ENCODE data around the gene ATG4C.
"Not testable (repeated sequence)": the region's sequence is repeated elsewhere in the genome, so short reads cannot be mapped to it uniquely, and the experiment has no call there.

Gene ATG4C, protein sequence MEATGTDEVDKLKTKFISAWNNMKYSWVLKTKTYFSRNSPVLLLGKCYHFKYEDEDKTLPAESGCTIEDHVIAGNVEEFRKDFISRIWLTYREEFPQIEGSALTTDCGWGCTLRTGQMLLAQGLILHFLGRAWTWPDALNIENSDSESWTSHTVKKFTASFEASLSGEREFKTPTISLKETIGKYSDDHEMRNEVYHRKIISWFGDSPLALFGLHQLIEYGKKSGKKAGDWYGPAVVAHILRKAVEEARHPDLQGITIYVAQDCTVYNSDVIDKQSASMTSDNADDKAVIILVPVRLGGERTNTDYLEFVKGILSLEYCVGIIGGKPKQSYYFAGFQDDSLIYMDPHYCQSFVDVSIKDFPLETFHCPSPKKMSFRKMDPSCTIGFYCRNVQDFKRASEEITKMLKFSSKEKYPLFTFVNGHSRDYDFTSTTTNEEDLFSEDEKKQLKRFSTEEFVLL

DNA sequence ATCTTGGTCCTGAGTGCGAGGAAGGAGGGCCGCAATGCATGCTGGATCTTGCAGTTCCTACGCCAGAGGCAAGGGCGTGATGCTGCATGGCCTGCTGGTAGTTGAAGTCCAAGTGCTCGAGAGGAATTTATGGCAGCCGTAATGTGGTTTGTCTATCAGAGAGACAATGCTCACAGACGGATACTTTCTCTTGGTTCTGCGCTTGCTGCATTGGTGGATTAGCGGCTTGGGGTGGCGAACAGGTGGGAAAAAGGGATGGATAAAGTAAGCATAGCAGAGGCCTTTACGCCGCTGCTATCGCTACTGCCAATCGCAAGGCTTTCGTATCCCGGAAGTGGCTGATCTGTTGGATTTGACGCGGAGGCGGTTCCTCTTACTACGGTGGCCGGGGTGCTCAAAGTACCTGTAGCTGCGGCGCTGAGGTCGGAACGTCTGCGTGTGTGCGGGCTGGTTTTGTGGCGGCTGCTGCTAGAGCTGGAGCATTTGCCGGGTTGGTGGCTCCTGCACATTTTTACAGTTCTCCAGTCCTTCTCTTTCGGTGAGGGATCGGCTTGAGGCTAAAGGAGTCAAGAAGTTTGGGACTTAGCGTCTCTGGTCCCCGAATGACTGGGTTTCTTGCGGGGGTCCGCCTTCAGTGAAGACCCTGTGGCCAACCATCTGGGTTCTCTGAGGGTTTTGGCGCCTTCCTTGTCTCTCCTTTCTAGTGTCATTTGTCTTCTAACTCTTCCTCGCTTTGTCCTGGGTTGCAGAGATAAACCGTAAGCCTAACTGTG is at the start of gene ATG4C:
Gene ATG4C, plus strand, starts transcription at position 397 of the 773 bp plus-strand sequence. CDS start 19,655 bp downstream, outside the sequence.
- FAIRE-seq = peak; percentile 88

DNA sequence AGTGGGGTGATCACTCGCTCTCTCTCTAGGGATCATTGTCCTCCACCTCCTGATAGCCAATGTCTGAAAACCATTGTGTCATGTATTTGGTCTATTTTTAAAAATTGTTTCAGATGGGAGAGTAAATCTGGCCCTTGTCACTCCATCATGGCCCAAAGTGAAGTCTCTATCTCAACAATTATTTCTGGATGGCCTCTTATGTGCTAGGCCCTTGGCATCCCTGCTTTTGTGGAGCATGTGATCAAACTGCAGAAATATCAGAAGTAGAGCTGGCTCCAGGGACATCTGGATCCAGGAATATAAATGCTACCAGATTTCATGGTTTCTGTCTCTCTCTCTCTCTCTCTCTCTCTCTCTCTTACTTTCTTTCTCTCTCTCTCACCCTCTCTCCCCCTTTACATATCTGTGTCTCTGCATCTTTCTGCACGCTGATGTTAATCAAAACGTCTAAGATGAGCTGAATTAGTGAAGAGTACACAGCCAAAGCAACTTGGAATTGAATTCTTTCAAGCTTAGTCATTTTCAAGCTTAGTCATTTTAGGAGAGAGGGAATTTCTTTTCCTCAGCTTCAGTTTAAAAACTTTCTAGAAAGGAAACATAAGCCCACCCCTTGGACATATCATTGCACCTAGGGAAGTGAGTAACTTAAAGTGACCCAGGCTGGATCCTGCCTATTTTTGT is 48.3 kb upstream of the ATG4C start:
- no peak for FAIRE-seq

DNA sequence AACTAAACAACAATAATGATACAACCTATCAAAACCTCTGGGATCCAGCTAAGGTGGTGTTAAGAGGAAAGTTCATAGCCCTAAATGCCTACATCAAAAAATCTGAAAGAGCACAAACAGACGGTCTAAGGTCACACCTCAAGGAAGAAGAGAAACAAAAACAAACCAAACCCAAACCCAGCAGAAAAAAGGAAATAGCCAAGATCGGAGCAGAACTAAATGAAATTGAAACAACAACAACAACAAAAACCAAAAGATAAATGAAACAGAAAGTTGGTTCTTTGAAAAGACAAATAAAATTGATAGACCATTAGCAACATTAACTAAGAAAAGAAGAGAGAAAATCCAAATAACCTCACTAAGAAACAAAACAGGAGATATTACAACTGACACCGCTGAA is 43.2 kb upstream of the ATG4C start:
- not testable (repeated sequence) for FAIRE-seq

DNA sequence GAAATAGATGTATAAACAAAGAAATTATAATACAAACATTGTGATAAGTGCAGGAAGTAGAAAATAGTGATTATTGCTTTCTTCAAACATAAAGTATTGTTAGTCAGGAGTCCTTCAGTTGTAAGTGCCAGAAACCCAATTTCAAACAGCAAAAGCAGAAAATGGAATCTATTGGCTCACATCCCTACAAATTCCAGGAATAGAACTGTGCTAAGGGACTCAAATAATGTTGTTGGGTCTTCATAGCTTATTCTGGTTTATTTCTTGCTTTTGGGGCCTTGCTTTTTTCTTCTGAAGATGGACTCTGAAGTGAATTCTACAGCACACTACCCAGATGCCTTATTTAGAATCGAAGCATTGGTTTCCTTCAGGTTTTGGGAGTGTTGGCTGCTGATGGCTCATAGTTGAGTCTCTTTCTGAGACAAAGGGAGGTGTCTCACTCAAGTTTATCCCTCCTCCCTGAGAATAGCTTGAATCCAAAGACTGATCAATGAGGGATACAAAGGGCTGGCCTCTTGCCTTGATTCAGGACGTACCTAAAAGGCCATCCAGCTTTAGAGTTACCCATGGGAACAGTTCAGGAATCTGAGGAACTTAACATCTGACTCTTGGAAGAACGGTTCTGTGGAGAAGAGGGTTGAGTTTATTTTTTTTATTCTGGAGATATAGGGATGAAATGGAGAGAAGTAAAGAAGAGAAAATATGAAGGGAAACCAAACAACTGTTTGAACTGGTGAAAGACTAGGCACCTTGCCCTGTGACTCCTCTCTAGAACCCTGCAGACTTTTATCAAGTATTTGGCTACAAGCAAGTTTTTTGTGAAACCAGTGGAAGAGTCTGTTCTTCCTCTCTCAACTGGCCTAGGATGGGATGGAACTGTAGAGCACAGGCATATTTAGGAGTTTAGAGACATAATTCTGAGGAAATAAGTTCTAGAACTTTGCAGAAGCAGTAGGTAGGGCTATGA is 39.0 kb upstream of the ATG4C start:
- no peak for FAIRE-seq

DNA sequence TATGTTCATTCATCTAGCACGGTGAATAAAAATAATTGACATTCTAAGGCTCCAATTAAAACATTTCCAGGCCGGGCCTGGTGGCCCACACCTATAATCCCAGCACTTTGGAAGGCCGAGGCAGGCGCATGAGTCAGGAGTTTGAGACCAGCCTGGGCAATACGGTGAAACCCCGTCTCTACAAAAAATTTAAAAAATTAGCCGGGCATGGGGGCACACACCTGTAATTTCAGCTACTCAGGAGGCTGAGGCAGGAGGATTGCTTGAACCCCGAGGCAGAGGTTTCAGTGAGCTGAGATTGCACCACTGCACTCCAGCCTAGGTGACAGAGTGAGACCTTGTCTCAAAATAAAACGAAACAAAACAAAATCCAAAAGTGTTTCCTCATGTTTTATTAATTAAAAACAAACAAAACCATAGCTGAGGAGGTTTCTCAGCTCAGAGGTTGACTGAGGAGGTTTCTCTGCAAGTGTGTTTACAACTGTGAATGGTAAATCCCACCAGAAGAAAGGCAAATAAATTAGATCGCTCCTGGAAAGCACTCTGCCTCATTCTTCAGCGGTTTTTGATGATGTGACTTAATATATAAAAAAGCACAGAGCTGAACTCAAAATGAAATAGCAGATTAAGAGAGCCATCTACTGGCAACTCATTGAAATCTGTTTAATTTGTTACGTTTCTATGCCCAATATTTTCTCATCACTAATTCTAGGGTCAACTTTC is 37.7 kb upstream of the ATG4C start:
- FAIRE-seq = peak; percentile 86

DNA sequence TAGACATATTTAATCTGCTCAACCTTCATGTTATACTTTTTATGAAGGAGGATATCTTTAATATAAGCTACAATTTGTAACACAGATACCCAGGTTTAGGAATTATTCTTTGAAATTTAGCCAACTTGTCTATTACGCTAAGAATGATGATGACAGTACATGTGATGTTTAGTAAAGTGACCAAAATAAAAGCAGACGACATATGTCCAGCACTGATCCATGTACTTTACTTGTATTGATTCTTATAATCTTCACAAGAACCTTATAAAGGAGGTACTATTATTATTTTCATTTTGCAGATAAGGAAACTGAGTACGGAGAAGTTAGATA is 37.2 kb upstream of the ATG4C start:
- no peak for FAIRE-seq

DNA sequence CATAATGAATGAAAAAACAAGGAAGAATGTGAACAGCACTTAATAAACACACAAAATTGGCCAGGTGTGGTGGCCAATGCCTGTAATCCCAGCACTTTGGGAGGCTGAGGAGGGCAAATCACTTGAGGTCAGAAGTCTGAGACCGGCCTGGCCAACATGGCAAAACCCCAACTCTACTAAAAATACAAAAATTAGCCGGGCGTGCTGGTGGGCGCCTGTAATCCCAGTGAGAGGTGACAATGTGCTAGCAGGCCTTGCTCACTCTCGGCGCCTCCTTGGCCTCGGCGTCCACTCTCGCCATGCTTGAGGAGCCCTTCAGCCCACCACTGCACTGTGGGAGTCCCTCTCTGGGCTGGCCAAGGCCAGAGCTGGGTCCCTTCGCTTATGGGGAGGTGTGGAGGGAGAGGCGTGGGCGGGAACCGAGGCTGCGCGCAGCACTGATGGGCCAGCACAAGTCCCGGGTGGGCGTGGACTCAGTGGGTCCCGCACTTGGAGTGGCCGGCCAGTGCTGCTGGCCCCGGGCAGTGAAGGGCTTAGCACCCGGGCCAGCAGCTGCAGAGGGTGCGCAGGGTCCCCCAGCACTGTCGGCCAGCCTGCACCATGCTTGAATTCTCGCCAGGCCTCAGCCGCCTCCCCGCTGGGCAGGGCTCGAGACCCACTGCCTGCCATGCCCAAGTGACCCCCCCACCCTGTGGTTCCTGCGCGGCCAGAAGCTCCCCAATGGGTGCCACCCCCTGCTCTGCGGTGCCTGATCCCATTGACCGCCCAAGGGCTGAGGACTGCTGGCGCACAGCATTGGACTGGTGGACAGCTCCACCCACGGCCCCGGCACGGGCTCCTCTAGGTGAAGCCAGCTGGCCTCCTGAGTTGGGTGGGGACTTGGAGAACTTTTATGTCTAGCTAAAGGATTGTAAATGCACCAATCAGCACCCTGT is 30.6 kb upstream of the ATG4C start:
- FAIRE-seq = no peak

DNA sequence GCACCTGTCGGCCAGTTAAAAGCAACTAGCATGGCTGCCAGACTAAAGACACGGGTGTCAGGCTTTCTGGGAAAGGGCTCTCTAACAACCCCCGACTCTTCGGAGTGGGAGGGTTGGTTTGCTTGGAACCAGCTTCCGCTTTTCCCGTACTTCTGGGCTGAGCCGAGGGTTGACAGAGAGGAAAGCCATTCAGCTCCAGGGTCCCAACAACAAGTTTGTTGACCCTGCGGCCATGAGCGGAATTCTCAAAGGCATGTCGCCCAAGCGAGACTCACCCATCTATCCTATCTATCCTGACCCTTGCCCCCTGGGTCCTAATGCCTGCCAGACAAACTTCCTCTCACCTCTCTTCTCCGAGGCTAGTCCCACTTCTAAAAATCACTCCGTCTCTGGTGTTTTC is 29.0 kb upstream of the ATG4C start:
- not testable (repeated sequence) for FAIRE-seq

DNA sequence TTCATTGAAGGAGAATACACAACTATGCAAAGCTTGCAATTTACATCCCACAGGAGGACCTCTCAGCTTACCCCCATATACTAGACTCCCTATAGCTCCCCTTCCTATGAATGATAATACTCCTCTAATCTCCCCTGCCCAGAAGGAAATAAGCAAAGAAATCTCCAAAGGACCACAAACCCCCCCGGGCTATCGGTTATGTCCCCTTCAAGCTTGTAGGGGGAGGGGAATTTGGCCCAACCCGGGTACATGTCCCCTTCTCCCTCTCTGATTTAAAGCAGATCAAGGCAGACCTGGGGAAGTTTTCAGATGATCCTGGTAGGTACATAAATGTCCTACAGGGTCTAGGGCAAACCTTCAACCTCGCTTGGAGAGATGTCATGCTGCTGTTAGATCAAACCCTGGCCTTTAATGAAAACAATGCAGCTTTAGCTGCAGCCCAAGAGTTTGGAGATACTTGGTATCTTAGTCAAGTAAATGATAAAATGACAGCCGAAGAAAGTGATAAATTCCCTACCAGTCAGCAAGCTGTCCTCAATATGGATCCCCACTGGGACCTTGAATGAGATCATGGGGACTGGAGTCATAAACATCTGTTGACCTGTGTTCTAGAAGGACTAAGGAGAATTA is 27.6 kb upstream of the ATG4C start:
- FAIRE-seq = not testable (repeated sequence)

DNA sequence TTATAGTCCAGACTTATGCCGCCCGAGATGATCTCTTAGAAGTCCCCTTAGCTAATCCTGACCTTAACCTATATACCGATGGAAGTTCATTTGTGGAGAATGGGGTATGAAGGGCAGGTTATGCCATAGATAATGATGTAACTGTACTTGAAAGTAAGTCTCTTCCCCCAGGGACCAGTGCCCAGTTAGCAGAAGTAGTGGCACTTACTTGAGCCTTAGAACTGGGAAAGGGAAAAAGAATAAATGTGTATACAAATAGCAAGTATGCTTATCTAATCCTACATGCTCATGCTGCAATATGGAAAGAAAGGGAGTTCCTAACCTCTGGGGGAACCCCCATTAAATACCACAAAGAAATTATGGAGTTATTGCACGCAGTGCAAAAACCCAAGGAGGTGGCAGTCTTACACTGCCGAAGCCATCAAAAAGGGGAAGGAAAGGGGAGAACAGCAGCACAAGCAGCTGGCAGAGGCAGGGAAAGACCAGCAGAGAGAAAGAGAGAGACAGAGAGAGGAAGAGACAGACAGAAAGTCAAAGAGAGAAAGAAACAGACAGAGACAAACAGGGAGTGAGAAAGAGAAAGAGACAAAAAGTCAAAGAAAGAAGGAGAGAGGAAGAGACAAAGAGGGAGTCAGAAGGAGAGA is 24.6 kb upstream of the ATG4C start:
- not testable (repeated sequence) for FAIRE-seq

DNA sequence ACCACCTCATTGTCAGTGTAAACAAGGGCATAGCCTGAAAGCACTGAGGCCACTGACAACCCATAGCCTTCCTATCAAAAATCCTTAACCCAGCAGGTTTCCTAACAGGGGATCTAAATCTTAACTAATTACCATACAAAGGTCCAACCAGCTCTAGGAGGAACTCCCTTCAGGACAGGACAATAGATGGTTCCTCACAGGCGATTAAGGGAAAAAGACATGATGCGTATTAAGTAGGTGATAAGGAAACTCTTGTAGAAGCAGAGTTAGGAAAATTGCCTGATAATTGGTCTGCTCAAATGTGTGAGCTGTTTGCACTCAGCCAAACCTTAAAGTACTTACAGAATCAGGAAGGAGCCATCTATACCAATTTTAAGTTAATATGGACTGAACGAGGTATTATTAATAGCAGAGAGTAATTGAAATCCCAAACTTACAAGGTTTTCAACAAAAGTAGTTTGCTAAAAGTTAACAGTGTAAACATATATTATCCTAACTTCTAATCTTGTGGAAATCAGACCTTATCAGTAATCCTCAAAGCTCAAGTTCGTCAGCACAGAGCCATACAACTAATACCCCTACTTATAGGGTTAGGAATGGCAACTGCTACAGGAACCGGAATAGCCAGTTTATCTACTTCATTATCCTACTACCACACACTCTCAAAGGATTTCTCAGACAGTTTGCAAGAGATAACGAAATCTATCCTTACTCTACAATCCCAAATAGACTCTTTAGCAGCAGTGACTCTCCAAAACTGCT is 23.7 kb upstream of the ATG4C start:
- not testable (repeated sequence) for FAIRE-seq

DNA sequence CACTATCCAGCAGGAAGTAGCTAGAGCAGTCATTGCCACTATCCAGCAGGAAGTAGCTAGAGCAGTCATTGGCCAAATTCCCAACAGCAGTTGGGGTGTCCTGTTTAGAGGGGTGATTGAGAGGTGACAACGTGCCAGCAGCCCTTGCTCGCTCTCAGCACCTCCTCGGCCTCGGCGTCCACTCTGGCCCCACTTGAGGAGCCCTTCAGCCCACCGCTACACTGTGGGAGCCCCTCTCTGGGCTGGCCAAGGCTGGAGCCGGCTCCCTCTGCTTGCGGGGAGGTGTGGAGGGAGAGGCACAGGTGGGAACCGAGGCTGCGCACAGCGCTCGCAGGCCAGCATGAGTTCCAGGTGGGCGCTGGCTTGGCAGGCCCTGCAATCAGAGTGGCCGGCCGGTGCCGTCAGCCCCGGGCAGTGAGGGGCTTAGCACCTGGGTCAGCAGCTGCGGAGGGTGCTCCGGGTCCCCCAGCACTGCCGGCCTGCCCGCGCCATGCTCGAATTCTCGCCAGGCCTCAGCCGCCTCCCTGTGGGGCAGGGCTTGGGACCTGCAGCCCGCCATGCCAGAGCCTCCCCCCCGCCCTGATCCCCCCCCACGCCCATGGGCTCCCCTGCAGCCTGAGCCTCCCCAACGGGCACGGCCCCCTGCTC is 22.6 kb upstream of the ATG4C start:
- FAIRE-seq = not testable (repeated sequence)

DNA sequence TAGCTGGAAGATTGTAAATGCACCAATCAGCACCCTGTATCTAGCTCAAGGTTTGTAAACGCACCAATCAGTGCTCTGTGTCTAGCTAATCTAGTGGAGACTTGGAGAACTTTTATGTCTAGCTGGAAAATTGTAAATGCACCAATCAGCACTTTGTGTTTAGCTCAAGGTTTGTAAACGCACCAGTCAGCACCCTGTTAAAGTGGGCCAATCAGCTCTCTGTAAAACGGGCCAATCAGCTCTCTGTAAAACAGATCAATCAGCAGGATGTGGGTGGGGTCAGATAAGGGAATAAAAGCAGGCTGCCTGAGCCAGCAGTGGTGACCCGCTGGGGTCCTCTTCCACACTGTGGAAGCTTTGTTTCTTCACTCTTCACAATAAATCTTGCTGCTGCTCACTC is 21.9 kb upstream of the ATG4C start:
- FAIRE-seq = not testable (repeated sequence)

DNA sequence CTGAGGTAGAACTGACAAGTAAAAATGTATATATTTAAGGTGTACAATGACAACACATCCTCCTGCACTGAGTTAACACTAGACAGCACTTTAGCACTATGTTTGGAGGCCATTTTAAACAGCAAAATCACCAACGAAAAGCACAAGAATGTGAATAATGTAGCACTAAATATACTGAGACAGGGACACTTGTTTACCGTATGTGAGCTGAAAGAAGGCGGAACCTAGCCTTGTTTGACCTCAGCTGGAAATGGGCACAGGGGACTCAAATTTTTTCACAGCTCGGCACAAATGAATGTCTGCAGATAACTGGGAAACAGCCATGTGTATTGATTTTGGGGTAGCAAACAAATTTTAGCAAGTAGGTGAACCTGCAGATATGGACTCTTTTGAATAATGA is 18.0 kb upstream of the ATG4C start:
- FAIRE-seq = no peak

DNA sequence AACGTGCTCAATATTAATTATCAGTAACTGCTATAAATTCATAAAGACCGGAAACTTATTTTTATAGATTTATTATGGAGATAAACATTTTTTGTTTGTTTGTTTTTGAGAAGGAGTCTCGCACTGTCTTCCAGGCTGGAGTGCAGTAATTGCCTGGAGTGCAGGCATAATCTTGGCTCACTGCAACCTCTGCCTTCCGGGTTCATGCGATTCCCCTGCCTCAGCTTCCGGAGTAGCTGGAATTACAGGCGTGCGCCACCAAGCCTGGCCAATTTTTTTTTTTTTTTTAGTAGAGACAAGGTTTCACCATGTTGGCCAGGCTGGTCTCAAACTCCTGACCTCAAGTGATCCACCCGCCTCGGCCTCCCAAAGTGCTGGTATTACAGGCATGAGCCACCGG is 15.4 kb upstream of the ATG4C start:
- not testable (repeated sequence) for FAIRE-seq

DNA sequence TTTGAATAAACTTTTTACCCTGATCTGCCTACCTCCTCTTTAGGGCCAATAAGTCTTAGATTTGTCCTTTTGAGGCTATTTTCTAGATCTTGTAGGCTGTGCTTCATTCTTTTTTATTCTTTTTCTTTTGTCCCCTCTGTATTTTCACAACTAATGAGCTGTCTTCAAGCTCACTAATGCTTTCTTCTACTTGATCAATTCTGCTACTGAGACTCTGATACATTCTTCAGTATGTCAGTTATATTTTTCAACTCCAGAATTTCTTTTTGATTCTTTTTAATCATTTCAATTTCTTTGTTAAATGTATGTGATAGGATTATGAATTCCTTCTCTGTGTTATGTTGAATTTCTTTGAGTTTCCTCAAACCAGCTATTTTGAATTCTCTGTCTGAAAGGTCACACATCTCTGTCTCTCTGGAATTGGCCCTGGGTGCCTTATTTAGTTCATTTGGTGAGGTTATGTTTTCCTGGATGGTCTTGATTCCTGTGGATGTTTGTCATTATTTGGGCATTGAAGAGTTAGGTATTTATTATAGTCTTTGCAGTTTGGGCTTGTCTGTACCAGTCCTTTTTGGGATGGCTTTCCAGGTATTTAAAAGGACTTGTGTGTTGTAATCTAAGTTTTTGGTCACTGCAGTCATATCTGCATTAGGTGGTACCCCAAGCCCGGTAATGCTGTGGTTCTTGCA is 11.2 kb upstream of the ATG4C start:
- FAIRE-seq = no peak

DNA sequence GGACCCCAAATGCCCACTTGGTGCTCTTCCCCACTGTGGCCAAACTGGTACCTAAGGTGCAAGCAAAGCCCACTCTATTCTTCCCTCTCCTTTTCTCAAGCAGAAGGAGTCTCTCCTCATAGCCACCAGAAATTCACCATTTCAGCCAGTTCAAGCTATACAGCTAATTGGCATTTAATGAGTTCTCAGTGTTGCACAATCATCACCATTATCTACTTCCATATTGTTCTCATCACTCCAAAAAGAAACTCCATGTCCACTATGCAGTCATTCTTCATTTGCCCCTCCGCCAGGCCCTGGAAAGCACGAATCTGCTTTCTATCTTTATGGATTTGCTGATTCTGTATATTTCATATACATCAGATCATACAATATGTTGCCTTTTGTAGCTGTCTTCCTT is 9.9 kb upstream of the ATG4C start:
- FAIRE-seq = no peak

All from TTC549 (cell line).